Upper lobe of left lung (tissue), 6 donors: Measurements from ENCODE around the gene PHKG2. TPM values are rescaled to one million over a fixed set of nuclear protein-coding genes. Genes with fewer than 3 reads are reported as not detected.

ENCODE experiments used
- ATAC-seq, 2 donors: fragments of 200-7000 bp; cut with Tn5 transposase; one replicate each; pipeline ENCODE4 v1.9.1; 2022; ENCODE audit warnings: mild to moderate bottlenecking in 2 of 2, moderate library complexity in 2 of 2; ENCODE audit not compliant: low FRiP score in 2 of 2
- DNase-seq, 2 donors: peaks; one replicate each; pipeline ENCODE4 v3.0.0-alpha.2; 2019 to 2020
- H3K27ac ChIP-seq, 4 donors: fragments of 200-600 bp; sonication (generic); one replicate each; pipeline ENCODE4 v1.5.1; 2016 to 2019
- H3K27me3 ChIP-seq, 4 donors: fragments of 200-600 bp; sonication (generic); one replicate each; pipeline ENCODE4 v1.5.1; 2017 to 2019
- H3K36me3 ChIP-seq, 4 donors: fragments of 200-600 bp; sonication (generic); one replicate each; pipeline ENCODE4 v1.5.1; 2016 to 2019
- H3K4me1 ChIP-seq, 4 donors: fragments of 200-600 bp; sonication (generic); one replicate each; pipeline ENCODE4 v1.5.1; 2018 to 2019
- H3K4me3 ChIP-seq, 4 donors: fragments of 200-600 bp; sonication (generic); one replicate each; pipeline ENCODE4 v1.5.1; 2017 to 2019; ENCODE audit warnings: mild to moderate bottlenecking in 2 of 4, moderate library complexity in 1 of 4
- H3K9me3 ChIP-seq, 4 donors: fragments of 200-600 bp; sonication (generic); one replicate each; pipeline ENCODE4 v1.5.1; 2018 to 2019
- EP300 ChIP-seq, 4 donors: sonication (generic); formaldehyde crosslinking; IDR thresholded peaks; one replicate each; pipeline ENCODE4 v1.5.1; 2017; ENCODE audit warnings: antibody characterized with exemption in 4 of 4, control low read depth in 2 of 4
- POLR2A ChIP-seq, 4 donors: fragments of 450-650 bp; IDR thresholded peaks; one replicate each; pipeline ENCODE4 v1.5.1; 2016 to 2017; ENCODE audit warnings: antibody characterized with exemption in 4 of 4, mild to moderate bottlenecking in 2 of 4
- POLR2AphosphoS5 ChIP-seq, 2 donors: sonication (generic); formaldehyde crosslinking; IDR thresholded peaks; one replicate each; pipeline ENCODE4 v1.5.1; 2017; ENCODE audit warnings: antibody characterized with exemption in 2 of 2
- WGBS, 2 donors: methylation state at CpG; one replicate each; pipeline ENCODE4 v1.1.5; 2017 to 2018; 5-methylcytosine and 5-hydroxymethylcytosine counted together
- small RNA-seq, 4 donors: library from RNA; depleted of rRNA; stranded (forward); fragments of <200 nt; gene quantifications; one replicate each; pipeline ENCODE3, GENCODE V24; 2016
- total RNA-seq, 6 donors: library from RNA; depleted of rRNA in 4 of 6; stranded (reverse); fragments of >200 nt in 4 of 6; gene quantifications; one replicate each; pipeline versions ENCODE4 v1.1.0 to v1.2.1, GENCODE V29; 2016 to 2021
- TF ChIP-seq, protein P1 (sequence below), 6 experiments: fragments of 450-650 bp in 4 of 6; fragments of 200-600 bp in 2 of 6; sonication (generic) in 2 of 6; IDR thresholded peaks; one replicate each; pipeline ENCODE4 v1.5.1; 2016 to 2019; ENCODE audit warnings: antibody characterized with exemption in 6 of 6
- donor health status: DM: no; HTN: no; CAD: no; lungs with moderate emphysema.
- donor health status: DM: no; HTN: yes; CAD: no; lungs with severe emphysema.

PHKG2 gene
- total RNA-seq, 6 donors from 2014 or later = 27.4 to 70.2 (median 33.5) TPM

DNA sequence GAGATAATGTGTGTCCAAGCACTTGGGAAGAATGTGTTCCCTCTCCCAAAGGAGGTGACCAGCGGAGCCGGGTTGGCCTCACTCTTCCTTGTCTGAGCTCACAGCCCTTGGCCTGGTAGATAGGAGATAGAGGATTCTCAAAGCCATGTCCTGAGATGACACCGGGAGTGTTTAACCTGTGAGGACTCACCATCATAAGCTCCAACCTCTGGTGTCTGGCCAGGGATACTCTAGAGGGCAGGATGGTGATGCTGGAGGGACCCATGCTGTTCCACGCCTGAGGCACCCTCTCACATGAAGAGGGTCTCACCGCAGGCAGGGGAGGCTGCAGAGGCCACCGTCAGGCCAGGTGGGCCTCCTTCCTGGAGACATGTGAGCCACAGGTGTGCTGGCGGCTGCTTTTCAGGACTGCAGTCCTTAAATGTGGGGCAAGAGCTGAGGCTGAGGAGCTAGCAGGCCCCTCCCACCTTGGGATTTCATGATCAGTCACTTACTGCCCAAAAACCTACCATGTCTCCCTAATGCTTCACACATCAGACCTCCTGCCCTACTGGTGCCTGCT lies 45.4 kb downstream of the PHKG2 start:
- Histone ChIP-seq H3K4me1 (no peaks in the 10 kb centered on the region), H3K36me3 (no peaks in the 10 kb centered on the region), H3K27ac (no peak overlapping the region), H3K4me3 (no peak overlapping the region), H3K9me3 (no peaks in the 10 kb centered on the region), H3K27me3 (no peaks in the 10 kb centered on the region)
- no peak for ATAC-seq
- TF ChIP-seq POLR2AphosphoS5 (IDR thresholded peaks at IDR 0.05) (no peak), POLR2A (IDR thresholded peaks at IDR 0.05) (no peak), EP300 (IDR thresholded peaks at IDR 0.05) (no peak)
- TF ChIP-seq, protein P1, sequence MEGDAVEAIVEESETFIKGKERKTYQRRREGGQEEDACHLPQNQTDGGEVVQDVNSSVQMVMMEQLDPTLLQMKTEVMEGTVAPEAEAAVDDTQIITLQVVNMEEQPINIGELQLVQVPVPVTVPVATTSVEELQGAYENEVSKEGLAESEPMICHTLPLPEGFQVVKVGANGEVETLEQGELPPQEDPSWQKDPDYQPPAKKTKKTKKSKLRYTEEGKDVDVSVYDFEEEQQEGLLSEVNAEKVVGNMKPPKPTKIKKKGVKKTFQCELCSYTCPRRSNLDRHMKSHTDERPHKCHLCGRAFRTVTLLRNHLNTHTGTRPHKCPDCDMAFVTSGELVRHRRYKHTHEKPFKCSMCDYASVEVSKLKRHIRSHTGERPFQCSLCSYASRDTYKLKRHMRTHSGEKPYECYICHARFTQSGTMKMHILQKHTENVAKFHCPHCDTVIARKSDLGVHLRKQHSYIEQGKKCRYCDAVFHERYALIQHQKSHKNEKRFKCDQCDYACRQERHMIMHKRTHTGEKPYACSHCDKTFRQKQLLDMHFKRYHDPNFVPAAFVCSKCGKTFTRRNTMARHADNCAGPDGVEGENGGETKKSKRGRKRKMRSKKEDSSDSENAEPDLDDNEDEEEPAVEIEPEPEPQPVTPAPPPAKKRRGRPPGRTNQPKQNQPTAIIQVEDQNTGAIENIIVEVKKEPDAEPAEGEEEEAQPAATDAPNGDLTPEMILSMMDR (IDR thresholded peaks at IDR 0.05) = no peak
- no peak for DNase-seq
- WGBS, 2 donors = 75 to 94% methylated on average over 6 to 7 of the region's 7 CpGs

DNA sequence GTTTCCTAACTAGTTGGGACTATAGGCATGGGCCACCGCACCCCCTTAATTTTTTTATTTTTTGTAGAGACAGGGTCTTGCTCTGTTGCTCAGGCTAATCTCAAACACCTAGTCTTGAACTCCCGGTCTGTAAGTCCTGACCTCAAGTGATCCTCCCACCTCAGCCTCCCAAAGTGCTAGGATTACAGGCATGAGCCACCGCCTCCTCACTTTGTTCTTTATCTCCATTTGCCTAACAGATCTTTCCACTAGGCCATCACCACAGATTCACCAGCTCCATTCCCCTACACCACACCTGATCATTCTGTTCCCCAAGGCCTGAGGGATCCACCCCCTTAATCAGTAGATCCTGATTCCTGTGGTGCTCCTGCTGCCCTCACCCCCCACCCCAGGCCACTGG lies 46.4 kb downstream of the PHKG2 start:
- Histone ChIP-seq H3K36me3 (no peaks in the 10 kb centered on the region), H3K4me3 (no peak overlapping the region), H3K9me3 (no peaks in the 10 kb centered on the region), H3K27me3 (no peaks in the 10 kb centered on the region), H3K27ac (no peak overlapping the region), H3K4me1 (no peaks in the 10 kb centered on the region)
- DNase-seq (no peak), ATAC-seq (no peak)
- WGBS, 2 donors = 87 to 90% methylated on average over 3 of the region's 3 CpGs
- TF ChIP-seq POLR2AphosphoS5 (IDR thresholded peaks at IDR 0.05) (no peak), POLR2A (IDR thresholded peaks at IDR 0.05) (no peak), EP300 (IDR thresholded peaks at IDR 0.05) (no peak)
- TF ChIP-seq, protein P1 (IDR thresholded peaks at IDR 0.05) = no peak

DNA sequence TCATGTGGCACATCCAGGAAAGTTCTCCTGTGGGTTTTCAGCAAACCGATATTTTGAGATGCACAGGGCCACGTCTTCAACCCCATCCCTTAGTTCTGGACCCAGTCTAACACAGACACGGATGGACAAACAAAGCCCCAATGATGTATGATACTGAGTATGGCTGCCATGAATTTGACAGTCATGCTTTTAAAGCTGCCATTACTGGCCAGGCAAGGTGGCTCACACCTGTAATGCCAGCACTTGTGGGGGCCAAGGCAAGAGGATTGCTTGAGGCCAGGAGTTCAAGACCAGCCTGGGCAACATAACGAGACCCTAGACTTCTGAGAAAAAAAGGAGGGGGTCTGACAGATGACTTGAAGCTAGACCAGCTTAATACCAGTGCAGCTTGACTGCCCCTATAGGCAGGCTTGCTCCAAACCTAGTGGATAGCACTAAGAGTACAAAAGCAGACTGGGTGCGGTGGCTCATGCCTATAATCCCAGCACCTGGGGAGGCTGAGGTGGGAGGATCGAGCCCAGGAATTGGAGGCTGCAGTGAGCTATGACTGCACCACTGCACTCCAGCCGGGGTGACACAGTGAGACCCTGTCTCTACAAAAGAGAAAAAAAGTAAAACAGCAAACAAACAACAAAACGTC lies 49.6 kb downstream of the PHKG2 start:
- no peak overlapping the region for H3K27ac ChIP-seq
- H3K27me3 ChIP-seq = no peaks in the 10 kb centered on the region
- ATAC-seq = no peak
- no peaks in the 10 kb centered on the region for H3K9me3 ChIP-seq
- no peaks in the 10 kb centered on the region for H3K4me1 ChIP-seq
- no peak for DNase-seq
- H3K4me3 ChIP-seq = no peak overlapping the region
- TF ChIP-seq, protein P1 (IDR thresholded peaks at IDR 0.05) = no peak
- TF ChIP-seq POLR2A (IDR thresholded peaks at IDR 0.05) (no peak), EP300 (IDR thresholded peaks at IDR 0.05) (no peak), POLR2AphosphoS5 (IDR thresholded peaks at IDR 0.05) (no peak)
- H3K36me3 ChIP-seq = no peaks in the 10 kb centered on the region
- WGBS, 2 donors = 77 to 80% methylated on average over 8 of the region's 8 CpGs

Small RNA genes lying within 50 kb of the gene (small RNA-seq; reads per million reads assigned to genes)
- gene RNU6-1043P (0 reads per million in 4 donors), gene SNORA30 (0.11 to 1.6 (median 0.39) reads per million in 4 donors)

Other genes with a start within 250 kb of the PHKG2 start
- 10 to 100 TPM; 27.3 to 58.7 (median 34.8) TPM for gene ZNF768, start 221.9 kb upstream of the PHKG2 start, total RNA-seq
- gene ZNF747, start 213.6 kb upstream of the PHKG2 start, total RNA-seq = 10 to 100 TPM; 11.0 to 15.5 (median 11.5) TPM
- 10 to 100 TPM in 4 of 6 donors, 1 to 10 TPM in 2; 7.6 to 18.9 (median 10.6) TPM for gene ZNF764, start 190.1 kb upstream of the PHKG2 start, total RNA-seq
- 10 to 100 TPM; 15.0 to 34.6 (median 18.8) TPM for gene ZNF688, start 176.7 kb upstream of the PHKG2 start, total RNA-seq
- 10 to 100 TPM in 4 of 6 donors, 1 to 10 TPM in 2; 7.3 to 52.4 (median 15.3) TPM for gene ZNF785, start 162.7 kb upstream of the PHKG2 start, total RNA-seq
- gene ZNF689, start 138.0 kb upstream of the PHKG2 start, total RNA-seq = 10 to 100 TPM in 2 of 6 donors, 1 to 10 TPM in 4; 3.1 to 10.9 (median 8.9) TPM
- 100 to 1,000 TPM in 1 of 6 donors, 10 to 100 TPM in 5; 34.5 to 160 (median 54.9) TPM for gene PRR14, start 97.5 kb upstream of the PHKG2 start, total RNA-seq
- 100 to 1,000 TPM in 1 of 6 donors, 10 to 100 TPM in 5; 38.0 to 150 (median 70.4) TPM for gene FBRS, start 90.0 kb upstream of the PHKG2 start, total RNA-seq
- 100 to 1,000 TPM in 1 of 6 donors, 10 to 100 TPM in 5; 38.3 to 102 (median 66.0) TPM for gene SRCAP, start 49.3 kb upstream of the PHKG2 start, total RNA-seq
- 10 to 100 TPM in 4 of 6 donors, 1 to 10 TPM in 2; 6.1 to 45.1 (median 16.0) TPM for gene CFAP119, start 13.6 kb downstream of the PHKG2 start, total RNA-seq
- gene RNF40, start 13.9 kb downstream of the PHKG2 start, total RNA-seq = 100 to 1,000 TPM in 2 of 6 donors, 10 to 100 TPM in 4; 69.9 to 137 (median 95.2) TPM
- gene ZNF629, start 38.8 kb downstream of the PHKG2 start, total RNA-seq = 10 to 100 TPM; 13.1 to 32.5 (median 14.8) TPM
- gene BCL7C, start 145.7 kb downstream of the PHKG2 start, total RNA-seq = 10 to 100 TPM; 15.7 to 32.8 (median 28.2) TPM
- gene CTF1, start 148.2 kb downstream of the PHKG2 start, total RNA-seq = 10 to 100 TPM in 2 of 6 donors, 1 to 10 TPM in 4; 4.2 to 14.5 (median 7.1) TPM
- gene FBXL19, start 175.1 kb downstream of the PHKG2 start, total RNA-seq = 10 to 100 TPM in 4 of 6 donors, 1 to 10 TPM in 2; 7.3 to 40.9 (median 15.5) TPM
- gene ORAI3, start 200.6 kb downstream of the PHKG2 start, total RNA-seq = 10 to 100 TPM; 22.2 to 33.9 (median 28.4) TPM
- 10 to 100 TPM in 5 of 6 donors, 1 to 10 TPM in 1; 9.1 to 30.4 (median 17.0) TPM for gene SETD1A, start 209.3 kb downstream of the PHKG2 start, total RNA-seq
- gene HSD3B7, start 236.8 kb downstream of the PHKG2 start, total RNA-seq = 10 to 100 TPM; 10.5 to 38.8 (median 21.3) TPM